ENCODE results near the gene IL11.

The IL11 gene

DNA sequence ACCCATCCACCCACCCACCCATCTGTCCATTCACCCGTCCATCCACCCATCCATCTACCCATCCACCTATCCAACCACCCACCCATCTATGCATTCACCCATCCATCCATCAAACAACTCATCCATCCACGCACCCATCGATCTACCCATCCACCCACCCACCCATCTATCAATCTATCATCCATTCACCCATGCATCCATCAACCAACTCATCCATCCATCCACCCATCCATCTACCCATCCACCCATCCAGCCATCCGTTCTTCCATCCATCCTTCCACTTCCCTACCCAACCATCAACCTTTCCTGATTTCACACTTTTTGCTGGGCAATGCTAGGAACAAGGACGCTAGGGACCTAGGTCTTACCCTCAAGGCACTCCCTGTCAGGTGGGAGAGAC is 11.8 kb upstream of the IL11 start:
- Histone ChIP-seq H3K4me3 (ENCODE audit: severe bottlenecking) (no peak overlapping the region), H3K4me1 (ENCODE audit: insufficient read depth, poor library complexity, severe bottlenecking) (peaks cover 5% of the 10 kb centered on the region), H3K27me3 (ENCODE audit: insufficient read depth, poor library complexity, severe bottlenecking) (no peaks in the 10 kb centered on the region), H3K27ac (ENCODE audit: poor library complexity, severe bottlenecking) (no peak overlapping the region), H3K9me3 (ENCODE audit: severe bottlenecking) (no peaks in the 10 kb centered on the region), H3K36me3 (ENCODE audit: low read depth) (peaks cover 16% of the 10 kb centered on the region)
- TF ChIP-seq CTCF (IDR thresholded peaks at IDR 0.05; ENCODE audit: poor library complexity, severe bottlenecking), result no peak
- DNase-seq (ENCODE audit: low spot score), result no peak
- no peak for ATAC-seq (ENCODE audit: low read depth)

GRCh38 chr19:55379174-55379573 is 8.9 kb upstream of the IL11 start:
- H3K4me3 ChIP-seq (ENCODE audit: severe bottlenecking), result no peak overlapping the region
- DNase-seq (ENCODE audit: low spot score), result no peak
- H3K36me3 ChIP-seq (ENCODE audit: low read depth), result peaks cover 5% of the 10 kb centered on the region; the same call in 1 of the 2 replicates
- no peaks in the 10 kb centered on the region for H3K9me3 ChIP-seq (ENCODE audit: severe bottlenecking)
- no peak for ATAC-seq (ENCODE audit: low read depth)
- no peaks in the 10 kb centered on the region for H3K27me3 ChIP-seq (ENCODE audit: insufficient read depth, poor library complexity, severe bottlenecking)
- H3K4me1 ChIP-seq (ENCODE audit: insufficient read depth, poor library complexity, severe bottlenecking), result peaks cover 11% of the 10 kb centered on the region
- no peak overlapping the region for H3K27ac ChIP-seq (ENCODE audit: poor library complexity, severe bottlenecking)
- TF ChIP-seq CTCF (IDR thresholded peaks at IDR 0.05; ENCODE audit: poor library complexity, severe bottlenecking), result no peak

DNA sequence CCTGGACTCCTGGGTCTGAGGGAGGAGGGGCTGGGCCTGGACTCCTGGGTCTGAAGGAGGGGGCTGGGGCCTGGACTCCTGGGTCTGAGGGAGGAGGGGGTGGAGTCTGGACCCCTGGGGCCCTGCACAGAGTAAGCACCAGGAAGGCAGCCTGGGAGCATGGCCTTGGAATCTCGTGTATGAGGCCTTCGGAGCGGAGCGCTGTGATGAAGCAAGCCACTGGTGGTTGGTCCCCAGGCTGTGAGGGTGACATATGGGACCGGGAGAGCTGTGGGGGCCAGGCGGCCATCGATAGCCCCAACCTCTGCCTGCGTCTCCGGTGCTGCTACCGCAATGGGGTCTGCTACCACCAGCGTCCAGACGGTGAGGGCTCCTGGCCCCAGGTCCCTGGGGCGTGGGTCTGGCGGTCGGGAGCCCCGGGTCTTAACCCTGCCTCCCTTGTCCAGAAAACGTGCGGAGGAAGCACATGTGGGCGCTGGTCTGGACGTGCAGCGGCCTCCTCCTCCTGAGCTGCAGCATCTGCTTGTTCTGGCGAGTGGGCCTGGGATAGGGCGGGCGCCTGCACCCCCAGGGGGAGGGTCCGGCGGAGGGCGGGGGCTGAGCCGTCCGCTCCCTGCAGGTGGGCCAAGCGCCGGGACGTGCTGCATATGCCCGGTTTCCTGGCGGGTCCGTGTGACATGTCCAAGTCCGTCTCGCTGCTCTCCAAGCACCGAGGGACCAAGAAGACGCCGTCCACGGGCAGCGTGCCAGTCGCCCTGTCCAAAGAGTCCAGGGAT is 7.3 kb upstream of the IL11 start:
- Histone ChIP-seq H3K27me3 (ENCODE audit: insufficient read depth, poor library complexity, severe bottlenecking) (no peaks in the 10 kb centered on the region), H3K36me3 (ENCODE audit: low read depth) (peaks cover 5% of the 10 kb centered on the region; the same call in 1 of the 2 replicates), H3K4me1 (ENCODE audit: insufficient read depth, poor library complexity, severe bottlenecking) (peaks cover 11% of the 10 kb centered on the region), H3K4me3 (ENCODE audit: severe bottlenecking) (no peak overlapping the region), H3K9me3 (ENCODE audit: severe bottlenecking) (no peaks in the 10 kb centered on the region), H3K27ac (ENCODE audit: poor library complexity, severe bottlenecking) (no peak overlapping the region)
- ATAC-seq (ENCODE audit: low read depth) (no peak), DNase-seq (ENCODE audit: low spot score) (no peak)
- no peak for TF ChIP-seq CTCF (IDR thresholded peaks at IDR 0.05; ENCODE audit: poor library complexity, severe bottlenecking)

GRCh38 chr19:55376241-55376933 is 6.1 kb upstream of the IL11 start, which contains the start of gene TMEM190:
TSS of gene TMEM190 (plus strand) at chr19:55376826. CDS start at chr19:55376854, 28 bp downstream.
- Histone ChIP-seq H3K27me3 (ENCODE audit: insufficient read depth, poor library complexity, severe bottlenecking) (no peaks in the 10 kb centered on the region), H3K4me3 (ENCODE audit: severe bottlenecking) (no peak within 1 kb of the TSS), H3K36me3 (ENCODE audit: low read depth) (no peaks in the 10 kb centered on the region), H3K27ac (ENCODE audit: poor library complexity, severe bottlenecking) (no peak within 1 kb of the TSS), H3K4me1 (ENCODE audit: insufficient read depth, poor library complexity, severe bottlenecking) (peaks cover 14% of the 10 kb centered on the region), H3K9me3 (ENCODE audit: severe bottlenecking) (no peaks in the 10 kb centered on the region)
- peak; percentile 25 for ATAC-seq (ENCODE audit: low read depth)
- no peak for TF ChIP-seq CTCF (IDR thresholded peaks at IDR 0.05; ENCODE audit: poor library complexity, severe bottlenecking)
- DNase-seq (ENCODE audit: low spot score), result peak; percentile 67

All from RWPE2 (cell line).